ENCODE measurements around the gene TOR1B.

The TOR1B gene

GRCh38 chr9:129776938-129777768 is 25.8 kb upstream of the TOR1B start:
- Histone ChIP-seq H3K36me3 (ENCODE audit: low read length) (no peaks in the 10 kb centered on the region), H3K4me3 (ENCODE audit: insufficient read depth, low read length, poor library complexity, severe bottlenecking) (no peak overlapping the region), H2AFZ (ENCODE audit: low read depth, low read length, severe bottlenecking) (no peak overlapping the region), H3K27ac (ENCODE audit: low read depth, low read length) (no peak overlapping the region), H3K9me2 (replicated peaks; ENCODE audit: insufficient read depth, low read length) (no peaks in the 10 kb centered on the region), H3K79me2 (ENCODE audit: insufficient read depth, low read length) (no peaks in the 10 kb centered on the region), H3K4me2 (ENCODE audit: low read depth, low read length, poor library complexity, severe bottlenecking) (no peak overlapping the region), H3K9ac (ENCODE audit: low read length) (no peak overlapping the region), H3K27me3 (ENCODE audit: low read length) (no peaks in the 10 kb centered on the region; the same call in 1 of the 2 replicates), H3F3A (ENCODE audit: insufficient read depth) (no peaks in the 10 kb centered on the region), H4K20me1 (ENCODE audit: low read depth, low read length) (no peaks in the 10 kb centered on the region), H3K9me3 (ENCODE audit: insufficient read depth, low read length) (no peaks in the 10 kb centered on the region)
- TF ChIP-seq EZH2phosphoT487 (conservative IDR thresholded peaks at IDR 0.05; ENCODE audit: low read length) (no peak), CTCF (IDR thresholded peaks at IDR 0.05; ENCODE audit: insufficient read depth, low read length, poor library complexity, severe bottlenecking) (no peak)

- no peak overlapping the region for H2AFZ ChIP-seq (ENCODE audit: low read depth, low read length, severe bottlenecking)
- H3K79me2 ChIP-seq (ENCODE audit: insufficient read depth, low read length): no peaks in the 10 kb centered on the region
- no peak overlapping the region for H3K4me2 ChIP-seq (ENCODE audit: low read depth, low read length, poor library complexity, severe bottlenecking)
- no peak overlapping the region for H3K4me3 ChIP-seq (ENCODE audit: insufficient read depth, low read length, poor library complexity, severe bottlenecking)
- H3K27me3 ChIP-seq (ENCODE audit: low read length): no peaks in the 10 kb centered on the region; the same call in 1 of the 2 replicates
- H4K20me1 ChIP-seq (ENCODE audit: low read depth, low read length): no peaks in the 10 kb centered on the region
- TF ChIP-seq CTCF (IDR thresholded peaks at IDR 0.05; ENCODE audit: insufficient read depth, low read length, poor library complexity, severe bottlenecking) (no peak), EZH2phosphoT487 (conservative IDR thresholded peaks at IDR 0.05; ENCODE audit: low read length) (no peak)
- H3K9ac ChIP-seq (ENCODE audit: low read length): no peak overlapping the region
- no peaks in the 10 kb centered on the region for H3F3A ChIP-seq (ENCODE audit: insufficient read depth)
- H3K36me3 ChIP-seq (ENCODE audit: low read length): no peaks in the 10 kb centered on the region
- H3K27ac ChIP-seq (ENCODE audit: low read depth, low read length): no peak overlapping the region
- no peaks in the 10 kb centered on the region for H3K9me3 ChIP-seq (ENCODE audit: insufficient read depth, low read length)
- no peaks in the 10 kb centered on the region for H3K9me2 ChIP-seq (replicated peaks; ENCODE audit: insufficient read depth, low read length)
Measured at GRCh38 chr9:129777769-129778130, 25.2 kb upstream of the TOR1B start.

GRCh38 chr9:129778469-129778868 is 24.5 kb upstream of the TOR1B start:
- Histone ChIP-seq H3K36me3 (ENCODE audit: low read length) (no peaks in the 10 kb centered on the region), H4K20me1 (ENCODE audit: low read depth, low read length) (no peaks in the 10 kb centered on the region), H3K27ac (ENCODE audit: low read depth, low read length) (no peak overlapping the region), H3K9ac (ENCODE audit: low read length) (no peak overlapping the region), H2AFZ (ENCODE audit: low read depth, low read length, severe bottlenecking) (no peak overlapping the region), H3K27me3 (ENCODE audit: low read length) (no peaks in the 10 kb centered on the region; the same call in 1 of the 2 replicates), H3K79me2 (ENCODE audit: insufficient read depth, low read length) (no peaks in the 10 kb centered on the region), H3F3A (ENCODE audit: insufficient read depth) (no peaks in the 10 kb centered on the region), H3K9me3 (ENCODE audit: insufficient read depth, low read length) (no peaks in the 10 kb centered on the region), H3K9me2 (replicated peaks; ENCODE audit: insufficient read depth, low read length) (no peaks in the 10 kb centered on the region), H3K4me2 (ENCODE audit: low read depth, low read length, poor library complexity, severe bottlenecking) (no peak overlapping the region), H3K4me3 (ENCODE audit: insufficient read depth, low read length, poor library complexity, severe bottlenecking) (no peak overlapping the region)
- TF ChIP-seq CTCF (IDR thresholded peaks at IDR 0.05; ENCODE audit: insufficient read depth, low read length, poor library complexity, severe bottlenecking) (no peak), EZH2phosphoT487 (conservative IDR thresholded peaks at IDR 0.05; ENCODE audit: low read length) (no peak)
